ENCODE measurements around the gene B3GNT3.
"Not testable (repeated sequence)": the region's sequence is repeated elsewhere in the genome, so short reads cannot be mapped to it uniquely, and the experiment has no call there.

B3GNT3 gene

DNA sequence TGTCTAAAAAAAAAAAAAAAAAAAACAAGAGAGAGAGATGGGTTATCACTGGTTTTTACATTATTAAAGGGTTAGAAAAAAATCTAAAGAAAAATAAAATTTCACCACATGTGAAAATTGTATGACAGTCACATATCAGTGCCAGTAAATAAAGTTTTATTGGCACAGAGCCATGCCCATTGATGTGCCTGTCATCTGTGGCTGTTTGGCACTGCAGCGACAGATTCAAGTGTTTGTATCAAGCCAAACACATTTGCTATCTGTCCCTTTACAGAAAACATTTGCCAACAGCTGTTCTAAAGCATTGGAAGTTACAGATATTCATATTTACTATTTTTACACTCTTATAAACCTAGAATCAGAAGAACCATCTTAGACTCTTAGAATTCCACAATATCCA lies 27.4 kb upstream of the B3GNT3 start:
- no peak for DNase-seq

DNA sequence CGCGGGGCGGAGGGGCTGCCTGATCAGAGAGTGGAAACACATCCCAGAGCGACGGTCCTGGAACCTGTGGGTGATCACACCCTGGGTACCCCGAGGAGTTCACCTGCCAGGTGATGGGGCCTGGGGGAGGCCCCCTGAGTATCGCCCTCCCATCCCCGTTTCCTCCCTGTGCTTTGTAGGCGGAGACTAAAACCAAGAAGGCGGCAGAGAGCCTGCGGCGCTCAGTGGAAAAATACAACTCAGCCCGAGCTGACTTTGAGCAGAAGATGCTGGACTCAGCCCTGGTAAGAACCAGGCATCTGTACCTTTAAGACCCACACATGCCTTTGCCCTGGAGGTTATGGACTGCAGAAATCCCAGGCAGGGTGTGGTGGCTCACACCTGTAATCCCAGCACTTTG lies 24.3 kb upstream of the B3GNT3 start:
- no peak for DNase-seq

DNA sequence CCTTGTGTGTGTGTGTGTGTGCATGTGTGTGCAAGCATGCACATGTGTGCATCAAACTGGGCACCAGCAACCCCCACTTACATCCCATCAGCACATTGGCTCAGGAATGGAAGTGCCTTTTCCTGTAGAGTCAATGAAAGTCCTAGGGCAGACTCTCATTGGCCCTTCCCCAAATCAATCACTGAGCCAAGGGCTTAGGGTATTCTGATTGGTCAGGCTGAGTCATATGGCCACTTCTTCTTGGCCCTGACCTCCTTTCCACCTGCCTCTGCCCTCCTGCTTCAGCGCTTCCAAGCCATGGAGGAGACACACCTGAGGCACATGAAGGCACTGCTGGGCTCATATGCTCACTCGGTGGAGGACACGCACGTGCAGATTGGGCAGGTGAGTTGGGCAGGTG lies 22.8 kb upstream of the B3GNT3 start:
- DNase-seq: no peak

DNA sequence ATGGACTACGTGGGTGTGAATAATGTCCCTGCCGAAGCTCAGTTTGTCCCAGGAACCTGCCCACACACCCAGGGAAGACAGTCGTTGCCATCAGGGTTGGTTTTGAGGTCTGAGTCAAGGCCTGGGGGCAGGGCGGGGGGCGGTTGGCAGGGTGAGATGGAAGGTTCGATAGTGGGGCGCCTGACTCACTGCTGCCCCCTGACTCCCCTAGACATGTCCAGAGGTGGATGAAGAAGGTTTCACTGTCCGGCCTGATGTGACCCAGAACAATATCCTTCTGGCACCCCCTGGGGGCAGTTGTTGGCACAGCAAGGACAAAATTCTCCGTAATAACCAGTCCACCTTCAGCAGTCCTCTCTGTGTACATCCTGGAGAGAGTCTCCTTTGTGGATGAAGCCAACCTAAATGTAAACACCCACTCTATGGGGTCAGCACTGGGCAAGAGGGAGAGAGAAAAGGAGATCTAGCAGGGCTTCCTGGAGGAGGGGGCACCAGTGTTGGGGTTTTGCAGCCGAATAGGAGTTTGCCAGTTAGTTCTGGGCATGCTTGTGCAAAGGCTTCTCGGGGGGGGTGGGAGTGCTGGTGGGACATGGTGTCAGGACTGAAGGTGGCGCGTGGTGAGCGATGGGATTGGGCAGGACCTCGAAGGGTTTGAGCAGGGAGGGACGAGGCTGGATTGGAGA lies 19.6 kb upstream of the B3GNT3 start:
- peak; percentile 77 for DNase-seq

DNA sequence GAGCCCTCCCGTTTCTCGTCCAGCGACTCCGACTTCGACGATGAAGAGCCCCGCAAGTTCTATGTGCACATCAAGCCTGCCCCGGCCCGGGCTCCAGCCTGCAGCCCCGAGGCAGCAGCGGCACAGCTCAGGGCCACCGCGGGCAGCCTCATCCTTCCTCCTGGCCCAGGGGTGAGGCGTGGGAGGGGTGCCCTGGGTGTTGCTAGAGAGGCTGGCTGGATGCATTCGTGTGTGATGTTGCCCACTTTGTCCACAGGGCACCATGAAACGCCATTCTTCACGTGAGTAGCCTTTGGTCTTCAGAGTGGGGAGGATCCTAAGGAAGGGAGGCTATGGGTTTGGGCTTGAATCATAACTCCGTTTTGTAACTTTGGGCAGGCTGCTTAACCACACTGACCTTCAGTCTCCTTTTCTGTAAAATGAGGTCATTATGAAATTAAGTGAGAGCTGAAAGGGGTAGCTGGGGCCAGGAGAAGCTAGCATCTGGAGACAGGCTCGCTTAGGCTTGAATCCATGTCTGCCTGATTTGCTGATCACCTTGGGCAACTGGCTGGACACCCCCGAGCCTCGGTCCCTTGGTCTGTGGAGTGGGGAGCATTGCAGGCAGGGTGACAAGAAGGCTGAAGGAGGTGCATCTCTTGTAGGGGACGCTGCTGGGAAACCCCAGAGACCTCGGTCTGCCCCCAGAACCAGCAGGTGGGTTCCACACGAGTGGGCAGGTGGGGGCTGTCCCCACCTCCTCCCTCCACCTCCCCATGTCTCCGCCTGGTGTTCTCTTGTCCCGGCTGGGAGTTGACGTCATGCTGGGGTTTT lies 18.7 kb upstream of the B3GNT3 start:
- DNase-seq: no peak

DNA sequence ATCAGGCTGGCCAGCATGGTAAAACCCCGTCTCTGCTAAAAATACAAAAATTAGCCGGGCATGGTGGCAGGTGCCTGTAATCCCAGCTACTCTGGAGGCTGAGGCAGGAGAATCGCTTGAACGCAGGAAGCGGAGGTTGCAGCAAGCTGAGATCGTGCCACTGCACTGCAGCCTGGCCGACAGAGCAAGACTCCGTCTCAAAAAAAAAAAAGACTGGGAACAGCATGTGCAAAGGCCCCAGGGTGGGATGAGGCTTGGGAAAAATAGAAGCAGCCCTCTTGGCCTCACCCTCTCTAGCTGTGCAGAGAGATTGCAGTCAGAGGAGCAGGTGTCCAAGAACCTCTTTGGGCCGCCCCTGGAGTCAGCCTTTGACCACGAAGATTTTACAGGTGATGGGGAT lies 17.1 kb upstream of the B3GNT3 start:
- DNase-seq: not testable (repeated sequence)

DNA sequence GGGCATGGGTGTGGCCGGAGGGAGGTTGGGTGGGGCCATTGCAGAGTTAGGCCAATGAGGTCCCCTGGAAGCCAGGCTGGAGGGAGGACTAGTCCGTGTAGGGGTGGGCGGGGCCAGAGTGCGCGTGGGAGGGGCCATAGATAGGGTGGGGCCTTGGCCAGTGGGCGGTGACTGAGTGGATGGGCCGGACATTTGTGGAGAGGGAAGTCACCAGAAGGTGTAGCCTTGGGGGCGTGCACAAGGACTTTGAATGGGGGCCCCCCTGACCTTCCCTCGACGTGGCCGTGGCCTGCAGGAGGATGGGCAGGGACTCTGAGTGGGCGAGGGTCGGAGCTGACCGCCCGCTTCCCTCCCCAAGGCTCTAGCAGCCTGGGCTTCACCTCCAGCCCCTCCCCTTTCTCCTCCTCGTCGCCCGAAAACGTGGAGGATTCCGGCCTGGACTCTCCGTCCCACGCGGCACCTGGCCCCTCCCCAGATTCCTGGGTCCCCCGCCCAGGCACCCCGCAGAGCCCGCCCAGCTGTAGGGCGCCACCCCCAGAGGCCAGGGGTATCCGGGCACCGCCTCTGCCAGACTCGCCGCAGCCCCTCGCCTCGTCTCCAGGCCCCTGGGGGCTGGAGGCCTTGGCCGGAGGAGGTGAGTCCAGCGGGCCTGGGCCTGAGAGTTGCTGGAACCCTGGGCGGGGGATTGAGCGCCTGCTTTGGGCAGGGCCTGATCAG lies 16.5 kb upstream of the B3GNT3 start:
- no peak for DNase-seq

DNA sequence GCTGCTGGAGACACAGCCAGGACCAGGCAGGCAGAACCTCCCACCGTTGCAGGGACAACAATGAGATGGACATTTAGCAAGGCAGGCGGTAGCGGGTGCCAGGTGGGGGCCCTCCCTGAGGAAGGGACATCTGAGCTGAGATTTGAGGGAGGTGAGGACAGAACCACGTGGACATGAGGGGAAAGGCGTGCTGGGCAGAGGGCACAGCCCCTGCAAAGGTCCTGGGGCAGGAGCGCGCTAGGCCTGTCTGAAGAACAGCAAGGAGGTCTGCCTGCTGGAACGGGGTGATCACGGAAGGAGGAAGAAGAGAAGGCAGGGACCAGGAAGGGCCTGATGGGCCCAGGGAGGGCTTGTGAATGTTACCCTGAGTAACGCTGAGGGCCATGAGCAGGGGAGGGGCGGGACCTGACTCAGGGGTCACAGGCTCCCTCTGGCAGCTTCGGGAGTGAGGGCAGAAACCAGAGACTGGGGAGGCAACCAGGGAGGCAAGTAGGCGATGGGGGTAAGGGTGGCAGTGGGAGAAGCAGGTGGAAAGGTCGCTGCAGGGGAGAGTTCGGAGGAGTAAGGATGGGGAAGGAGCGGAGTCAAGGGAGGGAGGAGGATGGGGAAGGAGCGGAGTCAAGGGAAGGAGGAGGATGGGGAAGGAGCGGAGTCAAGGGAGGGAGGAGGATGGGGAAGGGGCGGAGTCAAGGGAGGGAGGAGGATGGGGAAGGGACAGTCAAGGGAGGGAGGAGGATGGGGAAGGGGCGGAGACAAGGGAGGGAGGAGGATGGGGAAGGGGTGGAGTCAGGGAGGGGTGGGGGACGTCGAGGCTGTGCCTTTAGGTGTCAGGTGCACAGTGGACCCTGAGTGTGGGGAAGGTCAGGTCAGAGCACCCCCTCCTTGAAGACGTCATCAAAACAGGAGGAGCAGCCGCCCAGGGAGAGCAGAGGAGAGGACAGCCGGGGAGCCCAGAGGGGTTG lies 15.7 kb upstream of the B3GNT3 start:
- no peak for DNase-seq

DNA sequence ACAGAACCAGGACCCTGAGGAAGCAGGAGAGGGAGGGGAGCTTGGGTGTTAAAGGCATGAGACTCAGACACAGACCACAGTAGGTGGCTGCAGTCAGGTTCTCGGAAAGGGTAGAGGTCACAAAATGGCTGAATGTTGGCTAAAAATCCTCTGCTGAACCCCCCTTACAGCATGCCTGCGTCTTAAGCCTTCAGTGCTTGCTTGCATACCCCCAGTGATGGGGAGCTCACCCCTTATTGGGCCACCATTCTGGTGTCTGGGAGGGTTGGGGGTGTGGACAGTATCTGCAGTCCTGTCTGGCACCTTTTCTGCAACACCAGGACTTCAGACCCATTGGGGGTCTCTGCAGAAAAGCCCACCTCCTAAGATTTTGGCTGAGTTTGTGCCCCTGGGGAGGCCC lies 14.2 kb upstream of the B3GNT3 start:
- DNase-seq: no peak

DNA sequence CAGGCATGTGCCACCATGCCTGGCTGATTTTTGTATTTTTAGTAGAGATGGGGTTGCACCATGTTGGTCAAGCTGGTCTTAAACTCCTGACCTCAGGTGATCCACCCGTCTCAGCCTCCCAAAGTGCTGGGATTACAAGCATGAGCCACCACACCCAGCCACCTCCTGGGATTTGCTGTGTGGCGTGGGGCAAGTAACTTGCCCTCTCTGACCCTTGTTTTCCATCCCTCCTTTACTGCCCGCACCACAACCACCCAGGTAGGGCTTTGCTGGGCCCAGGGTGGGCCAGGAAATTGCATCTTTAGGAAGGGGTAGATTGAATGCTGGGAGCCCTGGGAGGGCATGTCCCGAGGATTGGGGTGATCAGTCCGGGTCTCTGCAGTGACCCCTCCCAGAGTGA lies 11.2 kb upstream of the B3GNT3 start:
- not testable (repeated sequence) for DNase-seq

DNA sequence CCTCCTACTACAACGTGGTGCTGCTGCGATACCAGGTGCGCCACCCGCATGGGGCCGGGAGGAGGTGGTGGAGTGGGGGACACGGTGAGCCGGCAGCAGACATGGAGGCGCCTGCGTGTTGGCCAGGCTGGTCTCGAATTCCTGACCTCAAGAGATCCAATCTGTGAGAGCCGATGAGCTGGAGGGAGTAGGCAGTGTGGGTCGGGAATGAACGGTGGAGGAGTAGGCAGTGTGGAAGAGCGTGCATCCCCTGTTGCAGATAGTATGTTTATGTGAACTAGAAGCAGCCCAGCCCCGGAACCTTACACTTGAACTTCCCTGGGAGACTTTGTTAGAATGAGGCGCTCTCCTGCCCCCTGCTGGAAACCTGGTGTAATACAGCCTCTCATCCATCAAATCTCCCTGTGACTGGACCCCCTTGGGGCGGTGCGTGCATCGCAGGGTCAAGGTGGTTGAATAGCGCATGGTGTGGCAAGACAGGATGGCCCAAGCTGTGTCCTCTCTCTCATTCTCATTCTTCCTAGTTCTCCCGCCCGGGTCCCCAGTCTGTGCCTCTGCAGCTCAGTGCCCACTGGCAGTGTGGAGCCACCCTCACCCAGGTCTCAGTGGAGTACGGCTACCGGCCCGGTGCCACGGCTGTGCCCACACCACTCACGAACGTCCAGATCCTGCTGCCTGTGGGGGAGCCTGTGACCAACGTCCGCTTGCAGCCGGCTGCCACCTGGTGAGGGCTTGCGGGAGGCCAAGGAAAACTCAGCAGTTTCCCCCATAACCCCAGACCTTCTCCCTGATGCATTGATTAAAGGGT lies 10.5 kb upstream of the B3GNT3 start:
- peak; percentile 88 for DNase-seq

DNA sequence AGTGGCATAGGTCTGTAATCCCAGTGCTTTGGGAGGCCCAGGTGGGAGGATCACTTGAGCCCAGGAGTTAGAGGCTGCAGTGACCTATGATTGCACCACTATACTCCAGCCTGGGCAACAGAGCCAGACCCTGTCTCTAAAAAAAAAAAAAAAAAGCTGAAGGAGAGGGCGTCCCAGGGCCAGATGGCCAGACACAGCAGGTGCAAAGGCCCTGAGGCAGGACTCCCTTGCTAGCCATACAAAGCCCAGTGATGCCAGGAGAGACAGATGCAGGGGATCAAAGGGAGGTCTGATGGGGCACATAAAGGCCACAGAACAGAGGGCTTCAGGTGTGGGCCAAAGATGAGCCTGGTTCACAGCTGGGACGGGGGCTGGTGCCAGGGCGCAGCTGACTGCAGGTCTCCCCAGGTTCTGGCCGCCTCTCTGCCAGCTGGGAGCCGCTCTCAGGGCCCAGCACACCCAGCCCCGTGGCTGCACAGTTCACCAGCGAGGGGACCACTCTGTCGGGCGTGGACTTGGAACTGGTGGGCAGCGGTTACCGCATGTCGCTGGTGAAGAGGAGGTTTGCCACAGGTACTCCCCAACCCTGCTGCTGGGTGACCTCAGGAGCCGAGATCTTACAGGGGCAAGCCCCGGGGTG lies 7.5 kb upstream of the B3GNT3 start:
- DNase-seq: no peak

DNA sequence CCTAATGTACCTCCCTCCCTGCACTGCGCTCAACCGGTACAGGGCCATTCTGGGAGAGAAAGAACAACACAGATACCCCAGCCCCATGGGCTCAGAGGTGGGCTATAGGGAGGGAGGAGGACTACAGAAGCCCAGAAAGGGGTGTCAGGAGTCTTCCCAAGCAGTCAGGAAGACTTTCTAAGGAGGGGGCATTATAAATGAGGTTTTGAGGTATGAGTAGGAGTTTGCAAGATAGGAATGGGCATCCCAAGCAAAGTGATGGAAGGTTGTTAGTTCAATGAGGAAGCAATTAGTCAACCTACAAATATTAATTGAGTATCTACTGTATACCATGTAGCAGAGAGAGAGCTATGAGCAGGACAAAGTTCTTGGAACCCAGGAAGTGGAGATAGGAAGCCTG lies 6.3 kb upstream of the B3GNT3 start:
- no peak for DNase-seq

DNA sequence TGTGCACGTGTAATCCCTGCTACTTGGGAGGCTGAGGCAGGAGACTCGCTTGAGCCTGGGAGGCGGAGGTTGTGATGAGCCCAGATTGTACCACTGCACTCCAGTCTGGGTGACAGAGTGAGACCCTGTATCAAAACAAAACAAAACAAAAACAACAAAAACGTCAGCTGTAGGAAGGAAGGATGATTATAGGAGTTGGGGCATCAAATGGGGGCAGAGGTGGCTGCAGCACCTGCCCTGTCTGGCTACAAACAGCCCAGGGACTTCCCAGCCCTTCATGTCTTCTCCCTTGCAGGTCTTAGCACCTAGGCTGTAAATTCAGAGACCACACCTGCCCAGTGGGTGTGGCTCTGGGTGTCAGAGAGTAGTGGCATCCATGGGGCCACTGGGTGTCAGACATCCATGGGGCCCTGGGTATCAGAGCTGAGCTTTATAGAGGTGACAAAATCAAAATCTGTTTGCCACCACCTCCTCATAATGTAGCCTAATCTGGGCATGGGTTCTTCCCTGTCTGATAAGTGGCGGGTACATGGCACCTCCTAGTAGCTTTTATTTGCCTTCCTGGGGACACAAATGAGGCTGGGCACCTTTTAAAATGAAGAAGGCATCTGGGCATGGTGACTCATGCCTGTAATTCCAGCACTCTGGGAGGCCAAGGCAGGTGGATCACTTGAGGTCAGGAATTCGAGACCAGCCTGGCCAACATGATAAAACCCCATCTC lies 4.7 kb upstream of the B3GNT3 start:
- no peak for DNase-seq

DNA sequence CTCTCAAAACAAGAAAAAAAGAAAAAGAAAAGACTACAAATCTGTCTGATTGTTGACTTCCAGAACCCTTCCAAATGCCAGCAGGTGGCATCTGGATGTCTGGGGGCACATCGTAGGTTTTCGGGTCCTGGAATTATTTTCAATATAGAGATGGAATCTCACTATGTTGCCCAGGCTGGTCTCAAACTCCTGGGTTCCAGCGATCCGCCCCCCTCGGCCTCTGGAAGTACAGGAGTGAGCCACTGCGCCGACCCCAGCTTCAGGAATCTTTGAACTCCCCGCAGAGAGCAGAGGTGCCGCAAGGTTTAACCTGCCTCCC lies 567 bp upstream of the B3GNT3 start:
- DNase-seq: no peak

DNA sequence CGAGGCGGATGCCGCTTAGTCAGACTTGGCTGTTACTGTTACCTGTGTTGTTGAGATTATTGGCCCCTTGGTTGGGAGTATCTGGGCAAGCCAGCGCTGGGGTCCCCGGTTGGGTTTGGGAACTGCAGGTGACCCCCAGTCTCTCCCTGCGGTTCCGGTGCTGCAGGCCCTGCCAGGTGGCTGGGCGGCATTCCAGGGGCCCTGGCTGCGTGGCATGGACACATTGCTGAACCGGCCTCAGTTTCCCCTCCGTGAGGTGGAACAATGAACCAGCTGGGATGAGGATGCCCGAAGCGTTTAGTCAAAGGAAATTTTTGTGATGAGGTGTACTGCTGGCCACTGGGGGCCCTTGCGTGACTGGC lies 538 bp downstream of the B3GNT3 start:
- DNase-seq: no peak

DNA sequence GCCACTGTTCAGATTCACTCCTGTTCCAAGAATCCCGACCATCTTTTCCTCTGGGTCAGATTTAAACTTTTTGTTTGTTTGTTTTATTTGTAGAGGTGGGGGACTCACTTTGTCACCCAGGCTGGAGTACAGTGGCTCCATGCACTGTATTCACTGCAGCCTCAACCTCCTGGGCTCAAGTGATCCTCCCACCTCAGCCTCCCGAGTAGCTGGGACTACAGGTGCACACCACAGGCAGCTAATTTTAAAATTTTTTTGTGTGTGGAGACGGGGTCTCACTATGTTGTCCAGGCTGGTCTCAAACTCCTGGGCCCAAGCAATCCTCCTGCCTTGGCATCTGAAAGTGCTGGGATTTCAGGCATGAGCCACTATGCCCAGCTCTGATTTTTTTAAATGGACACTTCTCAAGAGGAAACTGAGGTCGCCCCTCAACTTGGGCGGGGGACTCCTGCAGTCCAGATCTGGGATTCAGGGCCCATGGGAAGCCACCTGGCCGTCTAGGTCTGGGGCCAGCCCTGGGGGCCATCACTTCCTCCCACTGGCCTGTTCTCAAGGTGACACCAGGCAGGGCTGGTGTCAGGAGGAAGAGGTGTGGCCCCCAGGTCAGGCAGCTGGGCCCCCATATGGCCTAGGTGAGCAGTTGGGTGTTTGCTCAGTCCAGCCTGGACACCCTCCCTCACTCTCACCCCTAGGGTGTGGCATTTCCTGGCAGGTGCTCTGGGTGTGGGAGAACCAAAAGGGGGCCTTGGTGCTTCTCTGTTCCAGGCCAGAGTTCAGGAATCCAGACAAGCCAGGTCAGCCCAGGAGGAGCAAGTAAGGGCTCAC lies 1.3 kb downstream of the B3GNT3 start:
- no peak for DNase-seq

DNA sequence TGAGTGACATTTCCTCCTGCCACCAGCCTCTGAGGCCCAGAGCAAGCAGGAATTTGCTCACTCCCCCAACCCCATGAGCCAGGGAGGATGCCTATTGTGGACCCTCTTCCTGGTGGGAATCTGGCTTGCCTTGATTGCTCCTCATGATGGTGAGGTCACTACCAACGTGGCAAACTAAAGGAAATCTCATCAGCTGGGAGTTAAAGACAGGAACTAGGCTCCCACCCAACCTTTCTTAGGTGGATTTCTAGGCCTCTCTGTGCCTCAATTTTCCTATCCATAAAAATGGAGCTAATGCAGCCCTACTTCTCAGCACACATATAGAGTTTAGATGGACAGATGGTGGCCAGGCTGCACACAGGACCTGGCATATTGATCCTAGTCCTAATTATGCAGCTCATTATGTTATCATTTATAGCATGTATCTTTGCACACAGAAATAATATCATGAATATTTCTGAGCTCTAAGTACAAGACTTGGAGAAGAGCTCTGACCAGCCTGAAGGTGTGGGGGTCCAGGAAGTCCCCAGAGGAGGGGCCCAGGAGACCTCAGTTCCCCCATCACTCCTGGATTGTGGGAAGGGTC lies 2.0 kb downstream of the B3GNT3 start:
- DNase-seq: no peak

DNA sequence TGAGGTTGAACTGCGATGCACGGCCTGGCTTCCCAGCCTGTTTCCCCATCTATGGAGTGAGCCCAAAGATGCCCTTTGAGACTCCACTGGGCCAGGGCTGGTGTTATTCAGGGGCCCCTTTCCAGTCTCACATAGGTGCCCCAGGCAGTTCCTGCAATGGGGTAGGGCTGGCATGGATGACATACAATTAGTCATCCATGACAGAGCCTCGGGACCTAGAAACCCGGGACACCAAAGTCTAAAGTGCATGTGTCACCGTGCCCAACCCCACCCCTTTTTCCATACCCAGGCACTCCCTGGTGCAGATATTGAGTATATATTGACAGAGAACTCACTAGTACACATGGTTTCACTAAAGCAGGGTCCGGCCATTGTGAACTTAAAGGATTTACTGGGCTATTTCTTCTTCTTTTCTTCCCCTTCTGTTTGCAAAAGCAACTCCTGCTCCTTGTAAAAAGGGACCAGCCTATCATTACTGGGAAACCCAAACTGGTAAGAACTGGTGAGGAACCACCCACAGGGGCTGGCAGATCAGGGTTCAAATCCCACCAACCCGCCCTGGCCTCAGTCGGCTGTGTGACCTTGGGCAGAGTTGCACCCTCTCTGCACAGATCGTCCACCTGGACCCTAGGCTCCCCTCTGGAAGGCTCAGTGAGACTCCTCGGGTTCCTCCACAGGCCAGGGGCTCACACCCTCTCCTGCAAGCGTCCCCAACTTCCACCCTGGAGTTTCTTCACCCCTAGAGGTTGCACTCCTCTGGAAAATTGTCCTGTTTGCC lies 2.7 kb downstream of the B3GNT3 start:
- peak; percentile 78 for DNase-seq
